HCT116 (cell line): Measurements from ENCODE around the gene TRAF5. TPM values are rescaled to one million over a fixed set of nuclear protein-coding genes. Genes with fewer than 3 reads are reported as not detected.
"Not testable (repeated sequence)": the region's sequence is repeated elsewhere in the genome, so short reads cannot be mapped to it uniquely, and the experiment has no call there.

Source experiments
- ATAC-seq: fragments of 200-7000 bp; cut with Tn5 transposase; 2 replicates; pipeline ENCODE4 v1.9.1; 2020; ENCODE audit warnings: mild to moderate bottlenecking, moderate library complexity
- BruUV-seq: library from RNA; stranded (reverse); fragments of 400-500 nt; replicated peaks from 2 replicates; lab custom pipeline; 2021; lab: Mats Ljungman, UMichigan
- CTCF ChIA-PET: fragments of 300-600 bp; sonication (Branson Sonifier 250); formaldehyde crosslinking; loops from one replicate; lab custom pipeline; 2021; ENCODE audit warnings: antibody characterized with exemption; lab: Charles Lee
- POLR2A ChIA-PET: fragments of 300-600, 350-600 bp; sonication (Branson Sonifier 250); formaldehyde crosslinking; loops from one replicate; lab custom pipeline; 2021; ENCODE audit warnings: antibody characterized with exemption; lab: Charles Lee
- RAD21 ChIA-PET, 2 experiments: fragments of 300-600 bp; sonication (Branson Sonifier 250); formaldehyde crosslinking; loops; one replicate each; lab custom pipeline; 2023; ENCODE audit warnings: low total read pairs in 2 of 2; ENCODE audit not compliant: uncharacterized antibody in 2 of 2, unreplicated experiment in 2 of 2, low non-redundant PET in 1 of 2; lab: Charles Lee
- DNase-seq: peaks from one replicate; pipeline ENCODE4 v3.0.0-alpha.2; 2010; ENCODE audit warnings: low read depth, low spot score
- H2AFZ ChIP-seq: fragments of 200-600 bp; shearing (Covaris generic), sonication (generic); 2 replicates; pipeline ENCODE4 v1.6.1; 2017; ENCODE audit warnings: low read depth, mixed run types, mixed read lengths, antibody characterized with exemption, low read length; ENCODE audit not compliant: poor library complexity, severe bottlenecking
- H3K27ac ChIP-seq: 2 replicates; pipeline ENCODE4 v1.5.1; 2012; ENCODE audit warnings: low read depth, low read length
- H3K27me3 ChIP-seq: fragments of 200-600 bp; sonication (generic); 2 replicates; pipeline ENCODE4 v1.6.1; 2016; ENCODE audit warnings: mixed run types, low read length, mixed read lengths; ENCODE audit not compliant: insufficient read depth
- H3K36me3 ChIP-seq, 2 experiments: fragments of 200-500 bp in 1 of 2; fragments of 200-600 bp in 1 of 2; sonication (Bioruptor generic) in 1 of 2; sonication (generic) in 1 of 2; 2 replicates each; pipeline versions ENCODE4 v1.5.1 to v1.6.1; 2014 to 2016; ENCODE audit warnings: low read length in 2 of 2, inconsistent platforms in 1 of 2, mixed read lengths in 1 of 2, mixed run types in 1 of 2; ENCODE audit not compliant: insufficient read depth in 2 of 2, control insufficient read depth in 1 of 2
- H3K4me1 ChIP-seq, 2 experiments: fragments of 200-600 bp in 1 of 2; sonication (generic) in 1 of 2; 2 replicates each; pipeline versions ENCODE4 v1.5.1 to v1.6.1; 2012 to 2017; ENCODE audit warnings: low read length in 2 of 2, inconsistent platforms in 1 of 2, mild to moderate bottlenecking in 1 of 2, mixed read lengths in 1 of 2, mixed run types in 1 of 2, moderate library complexity in 1 of 2; ENCODE audit not compliant: insufficient read depth in 2 of 2, control insufficient read depth in 1 of 2
- H3K4me2 ChIP-seq: fragments of 200-600 bp; sonication (generic); 2 replicates; pipeline ENCODE4 v1.6.1; 2017; ENCODE audit warnings: mixed run types, low read length, mixed read lengths
- H3K4me3 ChIP-seq, 2 experiments: fragments of 200-600 bp in 1 of 2; sonication (generic) in 1 of 2; replicated peaks in 1 of 2; 2 replicates each; pipeline ENCODE4 v1.5.1; 2011 to 2016; ENCODE audit warnings: low read length in 2 of 2, control low read depth in 1 of 2, low read depth in 1 of 2, mild to moderate bottlenecking in 1 of 2, mixed read lengths in 1 of 2, mixed run types in 1 of 2
- H3K79me2 ChIP-seq: fragments of 200-600 bp; sonication (generic); 2 replicates; pipeline ENCODE4 v1.6.1; 2017; ENCODE audit warnings: mild to moderate bottlenecking, mixed run types, low read length, moderate library complexity, mixed read lengths; ENCODE audit not compliant: insufficient read depth
- H3K9ac ChIP-seq: fragments of 200-600 bp; sonication (generic); 2 replicates; pipeline ENCODE4 v1.6.1; 2016; ENCODE audit warnings: low read length, mixed read lengths
- H3K9me2 ChIP-seq: fragments of 200-600 bp; sonication (generic), shearing (Covaris generic); 2 replicates; pipeline ENCODE4 v1.6.1; 2017; ENCODE audit warnings: mixed run types, mild to moderate bottlenecking, moderate library complexity; ENCODE audit not compliant: insufficient read depth
- H3K9me3 ChIP-seq, 2 experiments: fragments of 200-500 bp in 1 of 2; fragments of 200-600 bp in 1 of 2; sonication (Bioruptor generic) in 1 of 2; sonication (generic) in 1 of 2; 2 replicates each; pipeline ENCODE4 v1.6.1; 2014 to 2017; ENCODE audit warnings: low read length in 2 of 2, mixed read lengths in 2 of 2, inconsistent platforms in 1 of 2, low read depth in 1 of 2, mild to moderate bottlenecking in 1 of 2, mixed run types in 1 of 2, moderate library complexity in 1 of 2; ENCODE audit not compliant: control insufficient read depth in 1 of 2, insufficient read depth in 1 of 2
- H4K20me1 ChIP-seq: fragments of 200-600 bp; sonication (generic), shearing (Covaris generic); 2 replicates; pipeline ENCODE4 v1.6.1; 2017; ENCODE audit warnings: mixed run types, mild to moderate bottlenecking, moderate library complexity; ENCODE audit not compliant: insufficient read depth
- CTCF ChIP-seq, 3 experiments: fragments of 200-600 bp in 1 of 3; sonication (generic) in 1 of 3; IDR thresholded peaks in 2 of 3; conservative IDR thresholded peaks in 1 of 3; 2 replicates each; pipeline ENCODE4 v1.5.1; 2012 to 2017; ENCODE audit warnings: low read depth in 2 of 3, low read length in 2 of 3, antibody characterized with exemption in 1 of 3, borderline replicate concordance in 1 of 3, control low read depth in 1 of 3, mild to moderate bottlenecking in 1 of 3, mixed read lengths in 1 of 3, mixed run types in 1 of 3, moderate library complexity in 1 of 3; ENCODE audit not compliant: insufficient read depth in 1 of 3
- EGR1 ChIP-seq: IDR thresholded peaks from 2 replicates; pipeline ENCODE4 v1.6.1; 2012; ENCODE audit warnings: low read depth
- EZH2phosphoT487 ChIP-seq: fragments of 200-600 bp; IDR thresholded peaks from 2 replicates; pipeline ENCODE4 v1.6.1; 2018; ENCODE audit warnings: antibody characterized with exemption, borderline replicate concordance
- JUND ChIP-seq: IDR thresholded peaks from 2 replicates; pipeline ENCODE4 v1.6.1; 2012
- SIN3A ChIP-seq: IDR thresholded peaks from 2 replicates; pipeline ENCODE4 v1.6.1; 2012; ENCODE audit warnings: low read depth
- TCF7L2 ChIP-seq: IDR thresholded peaks from 2 replicates; pipeline ENCODE4 v1.7.0; 2011; ENCODE audit warnings: borderline replicate concordance, inconsistent platforms; ENCODE audit not compliant: insufficient read depth, insufficient read length; ENCODE audit errors: extremely low read depth
- ZFX ChIP-seq: fragments of 450-650 bp; IDR thresholded peaks from 2 replicates; pipeline ENCODE4 v1.6.1; 2017
- ZNF274 ChIP-seq: fragments of 200-500 bp; sonication (Bioruptor generic); IDR thresholded peaks from 2 replicates; pipeline ENCODE4 v1.6.1; 2014; ENCODE audit warnings: mild to moderate bottlenecking, low read depth, low read length, inconsistent platforms
- intact Hi-C: fragments of 100-400 bp; cut with micrococcal nuclease; formaldehyde crosslinking; loops from 2 replicates; pipeline ENCODE4 v1.10.0; 2022
- total RNA-seq: library from RNA; stranded (reverse); gene quantifications from one replicate; pipeline ENCODE4 v1.2.1, GENCODE V29; 2021; ENCODE audit not compliant: unreplicated experiment

The TRAF5 gene
- total RNA-seq, 1 experiment from 2014 or later = 6.5 TPM

GRCh38 chr1:211406086-211406485 is 79.5 kb downstream of the TRAF5 start:
- ATAC-seq = not testable (repeated sequence)

GRCh38 chr1:211407749-211408148 is 81.1 kb downstream of the TRAF5 start:
- H3K4me2 ChIP-seq, H3K9me3 ChIP-seq, DNase-seq, CTCF ChIA-PET, intact Hi-C loops, ATAC-seq, POLR2A ChIA-PET, H3K27ac ChIP-seq, H3K4me3 ChIP-seq, H3K9ac ChIP-seq, H3K79me2 ChIP-seq, H3K27me3 ChIP-seq, H4K20me1 ChIP-seq, H3K4me1 ChIP-seq, RAD21 ChIA-PET, H3K9me2 ChIP-seq, H2AFZ ChIP-seq, BruUV-seq, H3K36me3 ChIP-seq: not testable (repeated sequence)

More at GRCh38 chr1:211406086-211406485, 79.5 kb downstream of the TRAF5 start:
- BruUV-seq, H3K4me3 ChIP-seq, CTCF ChIA-PET, H4K20me1 ChIP-seq, POLR2A ChIA-PET, H3K27me3 ChIP-seq, H3K79me2 ChIP-seq, H3K9ac ChIP-seq, H3K27ac ChIP-seq, intact Hi-C loops, H3K9me3 ChIP-seq, DNase-seq, H3K9me2 ChIP-seq, H3K36me3 ChIP-seq, H3K4me1 ChIP-seq, H3K4me2 ChIP-seq, RAD21 ChIA-PET, H2AFZ ChIP-seq: not testable (repeated sequence)

GRCh38 chr1:211411639-211412038 is 85.0 kb downstream of the TRAF5 start:
- Histone ChIP-seq H3K4me3 (no peak overlapping the region), H3K9me2 (no peaks in the 10 kb centered on the region), H3K9ac (no peak overlapping the region)
- BruUV-seq = no TSS peak
- ATAC-seq = no peak
- TF ChIP-seq JUND (no peak), ZFX (no peak), TCF7L2 (no peak), ZNF274 (no peak), SIN3A (no peak), CTCF (IDR thresholded peaks at IDR 0.05 in 2 of 3, conservative IDR thresholded peaks at IDR 0.05 in 1 of 3; ENCODE audit: borderline replicate concordance in 1 of 3, insufficient read depth in 1 of 3, low read depth in 2 of 3, low read length in 2 of 3) (no peak), EGR1 (no peak), EZH2phosphoT487 (no peak)
- TF ChIP-seq, all 23 proteins: peak for 0
- ChIA-PET POLR2A (no interaction called here), CTCF (no interaction called here), RAD21 (no interaction called here)
- intact Hi-C loops = no loop called here
- Histone ChIP-seq H3K4me2 (no peak overlapping the region), H3K79me2 (no peaks in the 10 kb centered on the region), H3K27ac (no peak overlapping the region), H3K9me3 (no peaks in the 10 kb centered on the region), H3K27me3 (no peaks in the 10 kb centered on the region), H4K20me1 (no peaks in the 10 kb centered on the region), H3K4me1 (no peaks in the 10 kb centered on the region), H3K36me3 (no peaks in the 10 kb centered on the region), H2AFZ (no peak overlapping the region)
- DNase-seq = no peak
